K562 (cell line): ENCODE results near the gene VDR. TPM values are rescaled to one million over a fixed set of nuclear protein-coding genes. Genes with fewer than 3 reads are reported as not detected.

Experiments used
- HIVEP1 ChIP-seq: fragments of 250-450 bp; sonication (Bioruptor Pico); IDR thresholded peaks from 2 replicates; pipeline ENCODE4 v1.4.0; 2020; ENCODE audit warnings: mild to moderate bottlenecking
- MGA ChIP-seq: fragments of 450-650 bp; IDR thresholded peaks from 2 replicates; pipeline ENCODE4 v1.6.1; 2016; ENCODE audit warnings: mild to moderate bottlenecking, moderate library complexity
- MTF1 ChIP-seq: fragments of 250-450 bp; sonication (Bioruptor Pico); IDR thresholded peaks from 2 replicates; pipeline ENCODE4 v1.9.0; 2021; ENCODE audit warnings: moderate library complexity, mild to moderate bottlenecking, inconsistent platforms, borderline replicate concordance
- NFATC3 ChIP-seq: fragments of 450-650 bp; IDR thresholded peaks from 2 replicates; pipeline ENCODE4 v1.6.1; 2017; ENCODE audit warnings: mild to moderate bottlenecking
- NFYB ChIP-seq: IDR thresholded peaks from 2 replicates; pipeline ENCODE4 v1.6.1; 2011; ENCODE audit warnings: mild to moderate bottlenecking, moderate library complexity; ENCODE audit not compliant: insufficient read length; ENCODE audit errors: extremely low read depth
- SREBF2 ChIP-seq: sonication (generic); formaldehyde crosslinking; IDR thresholded peaks from 2 replicates; pipeline ENCODE4 v1.4.0; 2020; ENCODE audit warnings: mild to moderate bottlenecking, missing genetic modification reagents
- ZNF354B ChIP-seq: fragments of 250-450 bp; sonication (Bioruptor Pico); IDR thresholded peaks from 2 replicates; pipeline ENCODE4 v1.4.0; 2020
- ZNF408 ChIP-seq: fragments of 250-450 bp; sonication (Bioruptor Pico); IDR thresholded peaks from 2 replicates; pipeline ENCODE4 v1.4.0; 2020; ENCODE audit warnings: low read depth, mild to moderate bottlenecking, moderate library complexity
- ZNF511 ChIP-seq: sonication (generic); formaldehyde crosslinking; IDR thresholded peaks from 2 replicates; pipeline ENCODE4 v1.8.0; 2022; ENCODE audit warnings: mild to moderate bottlenecking, missing genetic modification reagents
- polyA plus RNA-seq, 8 experiments: library from polyadenylated mRNA; depleted of rRNA in 4 of 8; stranded (reverse) in 5 of 8; unstranded in 3 of 8; fragments of >200 nt; fragmentation: Nextera tagmentation in 2 of 8; fragmentation: Illumina TruSeq in 1 of 8; extraction: Ambion mirVana in 2 of 8; extraction: Trizol in 1 of 8; gene quantifications; 2 replicates each; pipeline versions ENCODE4 v1.2.1 to v1.2.3, GENCODE V29; 2011 to 2014; ENCODE audit warnings: inconsistent platforms in 1 of 8, missing spikeins in 1 of 8
- total RNA-seq, 7 experiments: library from RNA; depleted of rRNA in 6 of 7; stranded (reverse); fragments of >200 nt in 6 of 7; fragmentation: Illumina TruSeq in 2 of 7; extraction: Trizol in 2 of 7; gene quantifications; 2 replicates each; pipeline versions ENCODE4 v1.2.1 to v1.2.3, GENCODE V29; 2011 to 2021; ENCODE audit warnings: low replicate concordance in 1 of 7
- TF ChIP-seq, protein P1 (sequence below): fragments of 250-450 bp; sonication (Bioruptor Pico); IDR thresholded peaks from 2 replicates; pipeline ENCODE4 v1.9.0; 2021; ENCODE audit warnings: mild to moderate bottlenecking
- TF ChIP-seq, protein P2 (sequence below): fragments of 200-800 bp; sonication (Bioruptor generic); IDR thresholded peaks from 2 replicates; pipeline ENCODE4 v1.6.1; 2017; ENCODE audit warnings: missing genetic modification characterization, missing compliant biosample characterization

Gene VDR
- total and polyA plus RNA-seq, 9 of the 15 experiments (the other 6 are each of a cell fraction or from before 2014, with no cell fraction given): 0.61 to 4.8 (median 2.0) TPM

GRCh38 chr12:47834199-47834903 lies 70.4 kb downstream of the VDR start (continued):
- TF ChIP-seq MGA (peak; percentile 33; the same call in 1 of the 2 replicates), HIVEP1 (CRISPR knock-in tag) (no peak), NFATC3 (0 out of 2 replicates have a peak, but pooled peaks have one; percentile 22), NFYB (no peak), MTF1 (no peak), ZNF511 (peak; percentile 92; the same call in 1 of the 2 replicates), SREBF2 (no peak), ZNF408 (no peak), ZNF354B (CRISPR knock-in tag) (no peak)
- TF ChIP-seq, protein P1, sequence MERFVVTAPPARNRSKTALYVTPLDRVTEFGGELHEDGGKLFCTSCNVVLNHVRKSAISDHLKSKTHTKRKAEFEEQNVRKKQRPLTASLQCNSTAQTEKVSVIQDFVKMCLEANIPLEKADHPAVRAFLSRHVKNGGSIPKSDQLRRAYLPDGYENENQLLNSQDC (CRISPR knock-in tag): no peak
- TF ChIP-seq, protein P2, sequence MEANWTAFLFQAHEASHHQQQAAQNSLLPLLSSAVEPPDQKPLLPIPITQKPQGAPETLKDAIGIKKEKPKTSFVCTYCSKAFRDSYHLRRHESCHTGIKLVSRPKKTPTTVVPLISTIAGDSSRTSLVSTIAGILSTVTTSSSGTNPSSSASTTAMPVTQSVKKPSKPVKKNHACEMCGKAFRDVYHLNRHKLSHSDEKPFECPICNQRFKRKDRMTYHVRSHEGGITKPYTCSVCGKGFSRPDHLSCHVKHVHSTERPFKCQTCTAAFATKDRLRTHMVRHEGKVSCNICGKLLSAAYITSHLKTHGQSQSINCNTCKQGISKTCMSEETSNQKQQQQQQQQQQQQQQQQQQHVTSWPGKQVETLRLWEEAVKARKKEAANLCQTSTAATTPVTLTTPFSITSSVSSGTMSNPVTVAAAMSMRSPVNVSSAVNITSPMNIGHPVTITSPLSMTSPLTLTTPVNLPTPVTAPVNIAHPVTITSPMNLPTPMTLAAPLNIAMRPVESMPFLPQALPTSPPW (CRISPR knock-in tag): peak; percentile 43
